ENCODE measurements around the gene SLC4A1AP.

- TF ChIP-seq, protein P1, sequence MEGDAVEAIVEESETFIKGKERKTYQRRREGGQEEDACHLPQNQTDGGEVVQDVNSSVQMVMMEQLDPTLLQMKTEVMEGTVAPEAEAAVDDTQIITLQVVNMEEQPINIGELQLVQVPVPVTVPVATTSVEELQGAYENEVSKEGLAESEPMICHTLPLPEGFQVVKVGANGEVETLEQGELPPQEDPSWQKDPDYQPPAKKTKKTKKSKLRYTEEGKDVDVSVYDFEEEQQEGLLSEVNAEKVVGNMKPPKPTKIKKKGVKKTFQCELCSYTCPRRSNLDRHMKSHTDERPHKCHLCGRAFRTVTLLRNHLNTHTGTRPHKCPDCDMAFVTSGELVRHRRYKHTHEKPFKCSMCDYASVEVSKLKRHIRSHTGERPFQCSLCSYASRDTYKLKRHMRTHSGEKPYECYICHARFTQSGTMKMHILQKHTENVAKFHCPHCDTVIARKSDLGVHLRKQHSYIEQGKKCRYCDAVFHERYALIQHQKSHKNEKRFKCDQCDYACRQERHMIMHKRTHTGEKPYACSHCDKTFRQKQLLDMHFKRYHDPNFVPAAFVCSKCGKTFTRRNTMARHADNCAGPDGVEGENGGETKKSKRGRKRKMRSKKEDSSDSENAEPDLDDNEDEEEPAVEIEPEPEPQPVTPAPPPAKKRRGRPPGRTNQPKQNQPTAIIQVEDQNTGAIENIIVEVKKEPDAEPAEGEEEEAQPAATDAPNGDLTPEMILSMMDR (IDR thresholded peaks at IDR 0.05; ENCODE audit: insufficient read depth, low read depth, low read length) = no peak
- TF ChIP-seq EZH2 (IDR thresholded peaks at IDR 0.05; ENCODE audit: insufficient read depth, low read length) = no peak
Observed at GRCh38 chr2:27710640-27711430, 47.1 kb downstream of the SLC4A1AP start.

Data from astrocyte (in vitro differentiated cells and primary cell).